Loucy (cell line): Measurements from ENCODE around the gene GHRHR.

Experiments
- EZH2phosphoT487 ChIP-seq: fragments of 200-600 bp; IDR thresholded peaks from 2 replicates; pipeline ENCODE4 v1.6.1; 2018; ENCODE audit warnings: antibody characterized with exemption, mild to moderate bottlenecking, moderate library complexity, borderline replicate concordance
- TF ChIP-seq, protein P1 (sequence below): fragments of 200-600 bp; sonication (generic); conservative IDR thresholded peaks from 2 replicates; pipeline ENCODE4 v1.5.1; 2014; ENCODE audit warnings: mild to moderate bottlenecking, antibody characterized with exemption, low read length

DNA sequence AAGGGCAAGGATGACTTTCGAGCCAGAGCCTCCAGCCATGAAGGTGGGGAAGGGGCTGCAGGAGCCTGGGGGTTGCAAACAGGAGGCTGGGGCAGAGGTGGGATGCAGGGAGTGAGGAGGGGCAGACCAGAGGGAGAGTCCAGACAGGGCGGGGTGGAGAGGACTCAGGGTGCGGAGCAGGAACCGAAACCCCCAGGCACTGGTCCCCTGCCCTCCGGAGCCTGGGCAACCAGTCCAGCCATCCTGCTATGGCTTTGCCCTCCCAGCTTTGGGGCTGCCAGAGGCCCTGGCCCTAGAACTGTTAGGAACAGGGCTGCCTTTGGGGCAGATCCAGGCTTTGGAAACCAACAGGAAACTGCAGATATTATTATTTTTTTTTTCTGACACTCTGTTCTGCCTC, 24.2 kb downstream of the GHRHR start:
- TF ChIP-seq, protein P1, sequence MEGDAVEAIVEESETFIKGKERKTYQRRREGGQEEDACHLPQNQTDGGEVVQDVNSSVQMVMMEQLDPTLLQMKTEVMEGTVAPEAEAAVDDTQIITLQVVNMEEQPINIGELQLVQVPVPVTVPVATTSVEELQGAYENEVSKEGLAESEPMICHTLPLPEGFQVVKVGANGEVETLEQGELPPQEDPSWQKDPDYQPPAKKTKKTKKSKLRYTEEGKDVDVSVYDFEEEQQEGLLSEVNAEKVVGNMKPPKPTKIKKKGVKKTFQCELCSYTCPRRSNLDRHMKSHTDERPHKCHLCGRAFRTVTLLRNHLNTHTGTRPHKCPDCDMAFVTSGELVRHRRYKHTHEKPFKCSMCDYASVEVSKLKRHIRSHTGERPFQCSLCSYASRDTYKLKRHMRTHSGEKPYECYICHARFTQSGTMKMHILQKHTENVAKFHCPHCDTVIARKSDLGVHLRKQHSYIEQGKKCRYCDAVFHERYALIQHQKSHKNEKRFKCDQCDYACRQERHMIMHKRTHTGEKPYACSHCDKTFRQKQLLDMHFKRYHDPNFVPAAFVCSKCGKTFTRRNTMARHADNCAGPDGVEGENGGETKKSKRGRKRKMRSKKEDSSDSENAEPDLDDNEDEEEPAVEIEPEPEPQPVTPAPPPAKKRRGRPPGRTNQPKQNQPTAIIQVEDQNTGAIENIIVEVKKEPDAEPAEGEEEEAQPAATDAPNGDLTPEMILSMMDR, result no peak
- no peak for TF ChIP-seq EZH2phosphoT487
